Left lung (tissue), 10 donors: ENCODE data around the gene CLDN20. TPM values are rescaled to one million over a fixed set of nuclear protein-coding genes. Genes with fewer than 3 reads are reported as not detected.

Experiments
- ATAC-seq: fragments of 200-7000 bp; cut with Tn5 transposase; one replicate; pipeline ENCODE4 v1.9.1; 2020; ENCODE audit warnings: moderate library complexity
- DNase-seq, 4 donors: peaks; one replicate each; pipeline ENCODE4 v3.0.0-alpha.2; 2013 to 2020
- H3K27ac ChIP-seq, 2 donors: fragments of 200-600 bp; sonication (generic) in 1 of 2; one replicate each; pipeline versions ENCODE4 v1.5.0 to v1.8.0; 2020 to 2021
- H3K27me3 ChIP-seq, 2 donors: fragments of 200-600 bp; sonication (generic) in 1 of 2; one replicate each; pipeline versions ENCODE4 v1.5.0 to v1.8.0; 2020 to 2021
- H3K36me3 ChIP-seq, 2 donors: fragments of 200-600 bp; sonication (generic) in 1 of 2; one replicate each; pipeline versions ENCODE4 v1.5.0 to v1.8.0; 2020 to 2021
- H3K4me1 ChIP-seq, 2 donors: fragments of 200-600 bp; one replicate each; pipeline ENCODE4 v1.8.0; 2021
- H3K4me3 ChIP-seq, 2 donors: fragments of 200-600 bp; sonication (generic) in 1 of 2; one replicate each; pipeline versions ENCODE4 v1.5.0 to v1.8.0; 2020 to 2021; ENCODE audit warnings: mild to moderate bottlenecking in 1 of 2
- H3K9me3 ChIP-seq, 2 donors: fragments of 200-600 bp; sonication (generic) in 1 of 2; one replicate each; pipeline versions ENCODE4 v1.5.0 to v1.8.0; 2020 to 2021
- CTCF ChIP-seq, 2 donors: fragments of 200-600 bp; sonication (generic) in 1 of 2; IDR thresholded peaks; one replicate each; pipeline versions ENCODE4 v1.5.0 to v1.8.0; 2021; ENCODE audit warnings: antibody characterized with exemption in 2 of 2
- intact Hi-C, 2 donors: fragments of 100-400 bp; cut with DNase I; formaldehyde crosslinking; loops; one replicate each; pipeline versions ENCODE4 v1.11.2 to v1.14.2; 2022
- polyA plus RNA-seq, 6 donors: library from polyadenylated mRNA; unstranded; fragments of 120-200 nt; gene quantifications; one replicate each; pipeline ENCODE4 v1.2.1, GENCODE V29; 2013; ENCODE audit not compliant: insufficient read length in 6 of 6
- total RNA-seq, 2 donors: library from RNA; stranded (reverse); fragmentation: NEBNext Ultra II Directional; extraction: Animal tissue kit (Norgen Biotek cat#: 25700); gene quantifications; one replicate each; pipeline ENCODE4 v1.2.1, GENCODE V29; 2021
- donor health status: DM: no; HTN: yes; CAD: no.
- donor health status: DM: no; HTN: no; CAD: no.

Gene CLDN20
- total and polyA plus RNA-seq, 8 donors, result 1.2 to 4.3 (median 3.0) TPM; not detected in 2

- intact Hi-C loops, result no loop called here
- no peaks in the 10 kb centered on the region for H3K9me3 ChIP-seq
- peaks cover 0 to 38% of the 10 kb centered on the region in 2 donors for H3K36me3 ChIP-seq
- no peak for DNase-seq
- ATAC-seq, result no peak
- TF ChIP-seq CTCF (IDR thresholded peaks at IDR 0.05), result no peak
- H3K4me3 ChIP-seq, result no peak overlapping the region
- H3K27ac ChIP-seq, result no peak overlapping the region
- no peaks in the 10 kb centered on the region for H3K27me3 ChIP-seq
- no peaks in the 10 kb centered on the region for H3K4me1 ChIP-seq
Observed at GRCh38 chr6:155261111-155261900, 2.5 kb upstream of the CLDN20 start.

DNA sequence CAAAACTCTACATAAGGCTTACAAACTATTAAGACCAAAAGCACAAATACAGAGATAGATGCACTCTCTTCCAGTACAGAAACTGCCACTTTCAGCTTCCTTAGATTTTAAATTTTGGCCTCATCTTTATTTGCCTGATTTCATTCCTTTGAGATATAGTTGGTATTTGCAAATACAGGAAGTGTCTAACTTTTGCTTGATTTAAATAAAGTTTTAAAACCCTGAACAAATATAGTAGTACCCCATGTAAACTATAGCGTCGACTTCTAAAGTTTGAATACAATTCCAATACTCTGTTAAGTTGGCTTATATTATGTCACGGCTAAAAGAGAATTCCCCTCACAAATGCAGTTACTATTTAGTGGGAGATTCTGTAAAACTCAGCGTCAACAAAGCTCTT lies 1.2 kb upstream of the CLDN20 start:
- Histone ChIP-seq H3K9me3 (no peaks in the 10 kb centered on the region), H3K27me3 (no peaks in the 10 kb centered on the region), H3K4me3 (no peak overlapping the region), H3K36me3 (peaks cover 0 to 26% of the 10 kb centered on the region in 2 donors), H3K4me1 (no peaks in the 10 kb centered on the region), H3K27ac (no peak overlapping the region)
- TF ChIP-seq CTCF (IDR thresholded peaks at IDR 0.05), result no peak
- intact Hi-C loops, result no loop called here
- no peak for DNase-seq
- no peak for ATAC-seq

- no peak for TF ChIP-seq CTCF (IDR thresholded peaks at IDR 0.05)
- no peak overlapping the region for H3K4me3 ChIP-seq
- H3K4me1 ChIP-seq, result no peaks in the 10 kb centered on the region
- peak in 1 of 4 donors; percentile 77 for DNase-seq
- H3K27me3 ChIP-seq, result no peaks in the 10 kb centered on the region
- H3K9me3 ChIP-seq, result no peaks in the 10 kb centered on the region
- no peak overlapping the region for H3K27ac ChIP-seq
- no peak for ATAC-seq
- intact Hi-C loops, result no loop called here
- H3K36me3 ChIP-seq, result peaks cover 0 to 5% of the 10 kb centered on the region in 2 donors
Observed at GRCh38 chr6:155264693-155265320, 994 bp downstream of the CLDN20 start.

GRCh38 chr6:155265843-155266535 lies 2.2 kb downstream of the CLDN20 start:
- H3K27me3 ChIP-seq, result no peaks in the 10 kb centered on the region
- no peak for DNase-seq
- no peaks in the 10 kb centered on the region for H3K4me1 ChIP-seq
- H3K27ac ChIP-seq, result no peak overlapping the region
- no peak for ATAC-seq
- H3K9me3 ChIP-seq, result no peaks in the 10 kb centered on the region
- intact Hi-C loops, result no loop called here
- no peaks in the 10 kb centered on the region for H3K36me3 ChIP-seq
- H3K4me3 ChIP-seq, result no peak overlapping the region
- no peak for TF ChIP-seq CTCF (IDR thresholded peaks at IDR 0.05)

DNA sequence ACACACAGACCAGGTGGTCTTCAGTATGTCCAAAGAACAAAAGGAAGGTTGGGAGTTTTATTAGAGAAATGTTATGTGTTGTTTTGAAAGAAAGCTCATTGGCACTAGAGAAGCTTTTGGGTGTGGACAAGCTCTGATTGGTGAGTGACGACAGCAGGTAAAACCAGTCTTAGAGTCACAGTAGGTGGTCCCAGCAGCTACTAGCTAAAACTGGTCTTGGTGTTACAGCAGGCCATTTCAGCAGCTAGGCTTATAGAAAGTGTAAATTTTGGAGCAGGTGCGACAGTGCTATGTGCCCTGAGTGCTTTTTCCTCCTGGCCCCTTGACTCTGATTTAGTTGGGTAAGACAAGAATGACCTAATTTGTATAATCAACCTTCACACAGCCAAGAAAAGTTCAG lies 3.6 kb downstream of the CLDN20 start:
- TF ChIP-seq CTCF (IDR thresholded peaks at IDR 0.05), result no peak
- Histone ChIP-seq H3K4me1 (no peaks in the 10 kb centered on the region), H3K9me3 (no peaks in the 10 kb centered on the region), H3K36me3 (peaks cover 0 to 1% of the 10 kb centered on the region in 2 donors), H3K27me3 (no peaks in the 10 kb centered on the region), H3K4me3 (no peak overlapping the region), H3K27ac (no peak overlapping the region)
- ATAC-seq (no peak), DNase-seq (no peak)
- intact Hi-C loops, result no loop called here
